Activated CD4-positive, alpha-beta T cell treated with anti-CD3 and anti-CD28 coated beads, Interleukin-2, Interleukin-4, amounts not matched to agents 100 ng/mL and 50 ng/mL, durations not matched to agents 16 hours and 8 hours (primary cell): ENCODE data around the gene KRT12.

ENCODE experiments used
- DNase-seq: peaks from one replicate; pipeline ENCODE4 v3.0.0-alpha.2; 2020; ENCODE audit warnings: low spot score

KRT12 gene

DNA sequence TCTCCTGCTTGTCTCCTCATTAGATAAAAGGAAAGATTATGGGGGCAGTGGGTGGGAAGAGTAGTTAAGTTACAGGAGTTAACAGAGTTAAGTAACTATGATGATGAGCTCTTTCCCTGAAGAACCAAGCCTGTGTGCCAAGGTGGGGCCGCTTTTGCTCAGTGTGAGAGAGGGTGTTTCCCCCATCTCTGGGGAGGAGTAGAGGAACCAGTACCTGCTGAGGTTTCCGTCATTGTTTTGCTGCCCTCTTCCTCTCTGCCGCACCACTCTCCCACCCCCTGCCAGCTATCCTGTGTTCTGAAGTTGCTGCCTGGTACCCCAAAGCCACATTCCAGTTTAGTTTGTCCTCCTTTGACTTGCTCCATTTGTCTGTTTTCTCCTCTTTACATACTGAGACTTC lies 23.8 kb downstream of the KRT12 start:
- DNase-seq: no peak

GRCh38 chr17:40841246-40841645 lies 25.8 kb downstream of the KRT12 start:
- no peak for DNase-seq

DNA sequence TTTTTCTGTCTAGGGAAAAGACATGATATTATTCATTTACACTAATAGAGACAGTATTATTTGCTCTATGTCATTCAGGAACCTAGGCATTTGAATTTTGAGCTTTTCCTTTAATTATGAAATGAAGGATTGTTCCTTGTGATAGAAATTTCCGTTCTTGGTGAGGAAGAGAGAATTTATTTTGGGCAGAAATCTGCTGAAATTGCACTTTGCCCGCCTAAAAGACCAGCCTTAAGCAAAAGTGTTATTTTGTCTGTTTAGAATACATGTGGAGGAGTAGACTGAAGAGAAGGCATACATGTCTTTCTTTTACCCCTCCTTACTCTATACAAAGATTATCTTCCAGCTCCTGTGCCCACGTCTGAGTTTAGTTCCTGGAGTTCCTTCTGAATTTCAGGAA lies 27.8 kb downstream of the KRT12 start:
- no peak for DNase-seq

DNA sequence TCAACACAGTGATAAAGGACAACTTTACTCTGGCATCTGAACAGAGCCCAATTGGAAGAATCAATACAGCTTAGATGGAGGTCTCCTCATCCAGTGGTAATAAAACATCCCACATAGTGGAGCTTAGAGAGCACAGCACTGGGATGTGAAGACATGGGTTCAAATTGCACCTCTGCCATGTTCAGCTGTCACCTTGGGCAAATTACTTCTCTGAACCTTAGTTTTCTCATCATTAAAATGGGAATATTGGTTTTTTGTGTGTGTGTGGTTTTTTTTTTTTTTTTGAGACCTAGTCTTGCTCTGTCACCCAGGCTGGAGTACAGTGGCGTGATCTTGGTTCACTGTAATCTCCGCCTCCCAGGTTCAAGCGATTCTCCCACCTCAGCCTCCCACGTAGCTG lies 31.0 kb downstream of the KRT12 start:
- DNase-seq: no peak

GRCh38 chr17:40833882-40834281 lies 33.1 kb downstream of the KRT12 start:
- DNase-seq: no peak

DNA sequence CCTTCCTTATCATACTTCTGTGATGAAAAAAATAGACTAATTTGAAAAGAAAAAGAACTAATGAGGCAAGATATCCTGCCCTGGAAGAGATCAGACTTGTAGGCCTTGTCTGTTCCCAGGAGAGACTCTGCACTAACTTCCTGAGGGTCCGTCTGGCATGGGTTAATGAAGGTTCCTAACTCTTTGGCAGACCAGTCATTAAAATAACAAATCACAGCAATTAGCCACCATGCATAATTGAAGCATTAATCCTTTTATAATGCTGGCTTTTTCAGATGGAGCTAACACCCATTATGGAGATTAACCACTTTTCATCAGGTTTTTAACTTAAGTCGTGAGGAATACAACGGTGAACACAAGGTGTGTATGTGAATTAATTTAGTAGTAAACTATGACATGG lies 34.2 kb downstream of the KRT12 start:
- no peak for DNase-seq

GRCh38 chr17:40830085-40830776 lies 36.8 kb downstream of the KRT12 start:
- DNase-seq: no peak

GRCh38 chr17:40828454-40829044 lies 38.5 kb downstream of the KRT12 start:
- no peak for DNase-seq

- DNase-seq: peak; percentile 23
Measured at GRCh38 chr17:40827746-40828453, 39.1 kb downstream of the KRT12 start.

DNA sequence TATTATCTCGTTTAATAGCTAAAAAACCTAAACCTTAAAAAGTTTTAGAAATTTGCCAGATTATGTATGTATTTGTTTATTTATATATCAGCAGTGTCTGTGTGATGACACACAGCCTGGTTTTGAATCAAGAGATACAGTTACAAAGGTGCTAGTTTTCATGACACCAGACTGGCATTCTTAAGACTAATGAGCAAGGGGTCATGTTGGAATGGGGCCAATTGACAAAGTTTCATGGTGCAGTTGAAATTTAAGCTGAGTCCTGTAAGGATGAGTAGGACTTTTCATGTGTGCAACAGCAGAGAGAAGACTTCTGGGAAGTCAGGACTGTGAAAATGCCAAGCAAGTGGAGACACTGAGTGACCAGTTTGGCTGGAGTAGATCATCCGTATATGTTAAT lies 41.4 kb downstream of the KRT12 start:
- no peak for DNase-seq

GRCh38 chr17:40824015-40824832 lies 42.8 kb downstream of the KRT12 start:
- no peak for DNase-seq

- no peak for DNase-seq
Measured at GRCh38 chr17:40822132-40822812, 44.8 kb downstream of the KRT12 start, which contains the start of gene KRT10. Gene KRT10, minus strand, starts transcription at chr17:40822614. Its CDS starts 29 bp downstream, at chr17:40822585.

- no peak for DNase-seq
Measured at GRCh38 chr17:40821536-40821935, 45.5 kb downstream of the KRT12 start.

- DNase-seq: peak; percentile 53
Measured at GRCh38 chr17:40820228-40820838, 46.7 kb downstream of the KRT12 start.

DNA sequence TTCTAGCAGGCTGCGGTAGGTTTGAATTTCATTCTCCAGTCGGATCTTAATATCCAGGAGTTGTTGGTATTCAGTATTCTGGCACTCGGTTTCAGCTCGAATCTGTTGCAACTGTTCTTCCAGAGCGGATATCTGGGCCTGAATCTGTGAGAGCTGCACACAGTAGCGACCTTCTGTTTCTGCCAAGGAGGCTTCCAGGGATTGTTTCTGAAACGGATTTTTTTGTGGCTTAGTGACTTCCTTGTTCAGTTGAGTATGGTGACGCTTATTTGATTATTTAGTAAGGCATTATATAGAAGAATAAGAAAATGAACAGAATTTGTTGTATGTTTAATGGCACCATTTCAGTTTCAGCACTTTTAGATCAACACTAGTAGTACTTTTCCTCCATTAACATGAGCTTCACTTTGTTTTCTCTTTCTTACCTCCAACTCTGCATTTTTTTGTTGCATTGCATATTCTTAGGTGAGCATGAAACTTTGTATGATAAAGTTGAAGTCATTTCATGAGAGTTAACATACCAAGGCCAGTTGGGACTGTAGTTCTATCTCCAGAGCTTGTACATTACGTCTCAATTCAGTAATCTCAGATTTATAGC lies 47.4 kb downstream of the KRT12 start:
- no peak for DNase-seq

GRCh38 chr17:40818733-40819527 lies 48.1 kb downstream of the KRT12 start:
- DNase-seq: peak; percentile 82

- no peak for DNase-seq
Measured at GRCh38 chr17:40818343-40818732, 48.7 kb downstream of the KRT12 start.

DNA sequence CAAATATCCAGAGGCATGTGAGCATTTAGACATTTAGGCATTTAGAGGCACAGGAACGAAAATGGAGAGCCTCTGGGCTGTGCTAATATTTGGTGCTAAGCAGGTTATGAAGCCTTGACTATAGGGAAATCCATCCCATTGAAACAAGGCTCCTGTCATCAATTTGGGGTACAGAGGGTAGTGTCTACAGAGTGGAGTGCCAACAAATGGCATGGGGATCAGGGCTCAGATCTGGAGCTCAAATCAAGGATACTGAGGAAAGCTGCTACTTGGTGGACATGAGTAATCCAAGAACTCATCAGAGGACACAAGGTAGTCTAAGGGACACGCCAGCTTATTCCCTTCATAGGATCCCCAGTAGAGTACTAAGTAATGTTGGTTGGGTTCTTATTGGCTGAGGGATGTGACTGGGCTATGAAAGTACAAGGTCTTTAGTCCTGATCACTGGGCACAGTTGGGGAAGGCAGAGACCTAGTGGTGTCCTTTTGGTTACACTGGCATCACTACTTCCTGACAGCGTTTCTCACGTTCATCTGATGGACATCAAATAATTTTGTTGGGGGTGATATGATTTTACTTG lies 49.8 kb downstream of the KRT12 start:
- DNase-seq: no peak

GRCh38 chr17:40816569-40816968 lies 50.5 kb downstream of the KRT12 start:
- DNase-seq: no peak

DNA sequence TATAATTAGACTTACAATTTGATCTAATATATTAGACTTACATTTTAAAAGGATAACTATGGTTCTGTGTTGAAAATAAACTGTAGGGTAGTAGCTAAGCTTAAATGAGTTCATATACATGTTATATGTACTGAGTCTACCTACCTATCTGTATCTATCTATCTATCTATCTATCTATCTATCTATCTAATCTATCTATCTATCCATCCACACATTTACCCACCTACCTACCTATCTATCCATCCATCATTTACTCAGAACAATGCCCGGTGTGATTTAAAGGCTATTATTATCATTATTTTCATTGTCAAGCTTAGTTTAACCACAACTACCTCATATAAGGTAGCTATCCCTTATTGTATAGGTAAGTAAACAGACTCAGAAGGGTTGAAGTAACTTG lies 51.6 kb downstream of the KRT12 start:
- DNase-seq: no peak
